ENCODE data around the gene KCTD10. TPM values are rescaled to one million over a fixed set of nuclear protein-coding genes. Genes with fewer than 3 reads are reported as not detected.
A peak's percentile ranks its signal among the peaks of the same experiment; 100 is the strongest.
"Not testable (repeated sequence)": the region's sequence is repeated elsewhere in the genome, so short reads cannot be mapped to it uniquely, and the experiment has no call there.

The KCTD10 gene
- total RNA-seq, 2 donors from 2014 or later, result 38.5 to 47.8 TPM

DNA sequence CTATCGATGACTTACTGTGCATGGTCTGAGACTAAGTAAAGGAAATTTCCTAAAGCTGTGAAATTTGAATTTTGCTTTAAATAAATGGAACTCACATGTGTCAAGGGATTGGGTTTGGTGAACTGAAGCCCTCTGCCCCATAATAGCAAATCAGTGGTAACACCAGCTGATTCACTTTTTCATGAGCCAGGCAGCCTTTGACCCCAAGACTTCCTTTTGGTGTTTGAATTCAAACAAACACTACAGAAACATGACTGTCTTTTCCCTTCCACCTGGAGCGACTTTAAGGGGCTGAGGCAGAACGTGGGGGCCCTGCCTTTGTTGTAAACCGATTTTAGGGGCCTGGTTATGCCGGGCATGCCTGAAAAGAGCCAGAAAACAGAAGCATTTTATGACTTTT is 28.8 kb downstream of the KCTD10 start:
- H3K27ac Mint-ChIP-seq, result no peak overlapping the region
- H3K27me3 Mint-ChIP-seq (ENCODE audit: low read depth), result no peaks in the 10 kb centered on the region
- no peak for DNase-seq
- H3K4me1 Mint-ChIP-seq (ENCODE audit: low read depth), result no peaks in the 10 kb centered on the region
- no peaks in the 10 kb centered on the region for H3K9me3 Mint-ChIP-seq
- no peak overlapping the region for H3K4me3 Mint-ChIP-seq
- peaks cover 0 to 2% of the 10 kb centered on the region in 2 donors for H3K36me3 Mint-ChIP-seq (ENCODE audit: insufficient read depth in 2 of 2)
- ATAC-seq (replicated peaks in 1 of 2), result no peak

DNA sequence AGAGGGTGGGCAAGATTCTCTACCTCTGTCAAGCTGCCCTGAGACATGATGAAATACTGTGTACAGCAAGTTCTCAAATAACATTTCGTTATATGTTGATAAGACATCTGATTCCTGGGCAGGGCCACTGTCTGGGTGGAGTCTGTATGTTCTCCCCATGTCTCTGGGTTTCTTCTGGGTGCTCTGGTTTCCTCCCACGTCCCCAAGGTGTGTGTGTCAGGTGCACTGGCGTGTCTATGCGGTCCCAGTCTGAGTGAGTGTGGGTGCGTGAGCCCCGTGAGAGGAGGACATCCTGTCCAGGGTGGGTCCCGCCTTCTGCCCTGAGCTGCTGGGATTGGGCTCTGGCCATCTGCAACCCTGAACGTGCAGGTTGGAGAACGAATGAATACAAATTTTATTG is 29.6 kb downstream of the KCTD10 start:
- H3K36me3 Mint-ChIP-seq (ENCODE audit: insufficient read depth in 2 of 2), result peaks cover 0 to 2% of the 10 kb centered on the region in 2 donors
- no peaks in the 10 kb centered on the region for H3K27me3 Mint-ChIP-seq (ENCODE audit: low read depth)

DNA sequence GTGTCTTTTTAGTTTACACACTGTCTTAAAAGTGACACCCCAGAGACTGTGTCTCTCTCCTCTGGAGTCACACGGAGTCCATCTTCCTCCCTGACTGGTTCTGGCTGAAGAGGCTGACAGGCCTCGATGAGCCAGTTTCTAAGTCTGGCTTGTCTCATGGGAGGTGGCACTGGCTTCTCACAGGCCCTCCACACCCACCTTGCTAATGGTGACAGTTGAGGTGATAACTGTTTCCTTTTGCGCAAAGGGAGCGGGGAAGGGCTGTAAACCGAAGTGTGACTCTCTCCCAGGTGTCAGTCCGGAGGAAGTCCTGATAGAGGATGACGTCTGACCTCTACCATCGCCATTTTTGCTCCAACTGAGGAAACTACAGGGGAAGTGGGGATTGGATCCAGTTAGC is 30.2 kb downstream of the KCTD10 start:
- no peak overlapping the region for H3K27ac Mint-ChIP-seq
- no peak for ATAC-seq (replicated peaks in 1 of 2)
- H3K36me3 Mint-ChIP-seq (ENCODE audit: insufficient read depth in 2 of 2), result peaks cover 0 to 2% of the 10 kb centered on the region in 2 donors
- H3K4me3 Mint-ChIP-seq, result no peak overlapping the region
- no peaks in the 10 kb centered on the region for H3K27me3 Mint-ChIP-seq (ENCODE audit: low read depth)
- no peaks in the 10 kb centered on the region for H3K4me1 Mint-ChIP-seq (ENCODE audit: low read depth)
- DNase-seq, result no peak
- no peaks in the 10 kb centered on the region for H3K9me3 Mint-ChIP-seq

More for the DNA sequence above, 29.6 kb downstream of the KCTD10 start:
- Mint-ChIP-seq H3K4me1 (ENCODE audit: low read depth) (no peaks in the 10 kb centered on the region), H3K27ac (no peak overlapping the region), H3K9me3 (no peaks in the 10 kb centered on the region), H3K4me3 (no peak overlapping the region)
- ATAC-seq (replicated peaks in 1 of 2) (no peak), DNase-seq (no peak)

DNA sequence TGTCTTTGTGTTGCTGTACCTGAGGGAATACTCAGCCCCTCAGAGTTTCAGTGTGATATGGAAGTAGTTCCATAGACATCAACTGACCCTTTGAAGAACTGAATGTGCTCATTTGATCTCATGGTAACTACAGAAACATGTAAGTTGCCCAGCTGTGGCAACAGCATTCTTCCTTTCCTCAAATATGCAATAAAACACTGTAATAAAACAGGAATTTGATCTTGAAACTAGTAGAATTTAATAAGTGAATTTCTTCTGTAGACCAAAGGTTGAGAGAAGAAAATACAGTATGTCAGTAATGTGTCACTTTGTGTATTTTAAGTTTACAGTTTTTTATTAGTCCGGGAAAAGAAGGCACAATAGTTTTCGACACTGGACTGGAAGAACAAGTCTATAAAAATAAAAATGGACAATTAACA is 31.9 kb downstream of the KCTD10 start:
- no peaks in the 10 kb centered on the region for H3K4me1 Mint-ChIP-seq (ENCODE audit: low read depth)
- H3K9me3 Mint-ChIP-seq, result no peaks in the 10 kb centered on the region
- no peaks in the 10 kb centered on the region for H3K36me3 Mint-ChIP-seq (ENCODE audit: insufficient read depth in 2 of 2)
- ATAC-seq (replicated peaks in 1 of 2) (no peak), DNase-seq (no peak)
- no peak overlapping the region for H3K4me3 Mint-ChIP-seq
- peak overlapping the region; percentile 73 for H3K27ac Mint-ChIP-seq
- H3K27me3 Mint-ChIP-seq (ENCODE audit: low read depth), result no peaks in the 10 kb centered on the region

DNA sequence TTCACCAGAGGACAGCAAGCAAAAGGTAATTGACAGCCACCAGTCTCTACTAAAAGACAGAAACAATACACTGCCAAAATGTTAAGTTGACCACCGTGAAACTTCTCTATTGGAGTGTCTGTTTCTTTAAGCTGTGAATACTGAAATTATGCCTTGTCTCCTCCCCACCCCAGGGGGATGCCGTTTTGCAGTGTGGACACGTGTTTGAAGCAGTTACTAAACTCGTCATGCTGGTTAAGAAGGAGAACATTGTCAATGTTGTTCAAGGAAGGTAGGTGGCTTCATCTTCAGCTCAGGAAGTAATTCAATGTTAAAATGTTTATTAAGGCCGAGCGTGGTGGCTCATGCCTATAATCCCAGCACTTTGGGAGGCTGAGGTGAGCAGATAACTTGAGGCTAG is 32.8 kb downstream of the KCTD10 start:
- H3K4me1 Mint-ChIP-seq (ENCODE audit: low read depth), result no peaks in the 10 kb centered on the region
- no peaks in the 10 kb centered on the region for H3K36me3 Mint-ChIP-seq (ENCODE audit: insufficient read depth in 2 of 2)
- no peaks in the 10 kb centered on the region for H3K9me3 Mint-ChIP-seq
- DNase-seq (no peak), ATAC-seq (replicated peaks in 1 of 2) (no peak)
- no peaks in the 10 kb centered on the region for H3K27me3 Mint-ChIP-seq (ENCODE audit: low read depth)
- no peak overlapping the region for H3K27ac Mint-ChIP-seq
- no peak overlapping the region for H3K4me3 Mint-ChIP-seq

DNA sequence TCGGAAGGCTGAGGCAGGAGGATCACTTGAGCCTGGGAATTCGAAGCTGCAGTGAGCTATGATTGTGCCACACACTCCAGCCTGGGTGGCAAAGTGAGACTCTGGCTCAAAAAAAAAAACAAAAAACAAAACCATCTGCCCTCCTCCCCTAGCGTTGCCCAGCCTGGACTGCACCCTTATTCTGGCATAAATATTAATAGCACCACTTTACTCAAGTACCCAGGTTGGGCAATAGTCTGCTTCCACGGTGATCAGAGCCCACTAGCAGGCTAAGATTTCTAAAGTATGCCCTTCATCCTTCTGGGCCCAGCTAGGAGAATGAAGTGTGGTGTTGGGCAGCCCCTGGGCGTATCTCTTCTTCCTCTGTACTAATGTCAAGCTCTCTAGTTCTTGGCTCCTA is 33.3 kb downstream of the KCTD10 start:
- DNase-seq (no peak), ATAC-seq (replicated peaks in 1 of 2) (no peak)
- H3K9me3 Mint-ChIP-seq, result no peaks in the 10 kb centered on the region
- no peak overlapping the region for H3K4me3 Mint-ChIP-seq
- H3K27ac Mint-ChIP-seq, result no peak overlapping the region
- no peaks in the 10 kb centered on the region for H3K36me3 Mint-ChIP-seq (ENCODE audit: insufficient read depth in 2 of 2)
- no peaks in the 10 kb centered on the region for H3K4me1 Mint-ChIP-seq (ENCODE audit: low read depth)
- H3K27me3 Mint-ChIP-seq (ENCODE audit: low read depth), result no peaks in the 10 kb centered on the region

DNA sequence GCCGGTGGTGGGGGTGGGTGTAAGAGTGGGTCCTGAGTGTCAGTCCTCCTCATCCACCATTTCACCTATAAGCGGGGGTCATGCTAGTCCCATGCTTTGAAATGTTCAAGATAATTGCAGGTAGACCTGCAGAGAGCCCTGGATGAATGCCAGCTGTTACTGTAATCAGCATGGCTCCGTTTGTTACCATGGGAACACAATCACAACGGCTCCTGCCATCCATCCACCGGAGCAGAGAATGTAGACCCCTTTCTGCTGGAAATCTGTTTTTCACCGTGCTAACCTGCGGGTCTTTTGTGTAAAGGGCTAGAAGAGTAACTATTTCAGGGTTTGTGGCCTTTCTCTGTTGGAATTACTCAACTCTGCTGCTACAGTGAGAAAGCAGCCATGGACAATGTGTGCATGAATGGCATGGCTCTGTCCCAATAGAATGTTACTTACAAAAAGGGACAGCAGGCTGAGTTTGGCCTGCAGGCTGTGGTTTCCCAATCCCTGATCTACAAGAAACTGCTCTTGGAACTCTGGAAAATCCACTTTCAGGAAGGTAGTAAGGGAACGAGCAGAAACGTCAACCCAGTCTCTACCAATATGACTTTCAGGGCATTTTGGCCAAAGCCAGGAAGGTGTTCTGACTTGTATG is 36.1 kb downstream of the KCTD10 start:
- Mint-ChIP-seq H3K27me3 (ENCODE audit: low read depth) (no peaks in the 10 kb centered on the region), H3K9me3 (no peaks in the 10 kb centered on the region), H3K36me3 (ENCODE audit: insufficient read depth in 2 of 2) (no peaks in the 10 kb centered on the region), H3K4me3 (no peak overlapping the region), H3K27ac (peak overlapping the region; percentile 70), H3K4me1 (ENCODE audit: low read depth) (no peaks in the 10 kb centered on the region)
- no peak for DNase-seq
- no peak for ATAC-seq (replicated peaks in 1 of 2)

DNA sequence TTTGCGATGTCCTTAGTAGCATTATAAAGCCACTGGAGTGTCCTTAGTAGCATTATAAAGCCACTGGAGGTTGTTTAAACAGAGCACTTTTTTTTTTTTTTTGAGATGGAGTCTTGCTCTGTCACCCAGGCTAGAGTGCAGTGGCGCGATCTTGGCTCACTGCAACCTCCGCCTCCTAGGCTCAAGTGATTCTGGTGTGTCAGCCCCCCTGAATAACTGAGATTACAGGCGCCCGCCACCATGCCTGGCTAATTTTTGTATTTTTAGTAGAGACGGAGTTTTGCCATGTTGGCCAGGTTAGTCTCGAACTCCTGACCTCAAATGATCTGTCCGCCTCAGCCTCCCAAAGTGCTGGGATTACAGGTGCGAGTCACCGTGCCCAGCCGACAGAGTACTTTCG is 37.1 kb downstream of the KCTD10 start:
- H3K27ac Mint-ChIP-seq; DNase-seq; H3K4me1 Mint-ChIP-seq (ENCODE audit: low read depth); H3K27me3 Mint-ChIP-seq (ENCODE audit: low read depth); H3K9me3 Mint-ChIP-seq; H3K36me3 Mint-ChIP-seq (ENCODE audit: insufficient read depth in 2 of 2); ATAC-seq (replicated peaks in 1 of 2); H3K4me3 Mint-ChIP-seq: not testable (repeated sequence)

DNA sequence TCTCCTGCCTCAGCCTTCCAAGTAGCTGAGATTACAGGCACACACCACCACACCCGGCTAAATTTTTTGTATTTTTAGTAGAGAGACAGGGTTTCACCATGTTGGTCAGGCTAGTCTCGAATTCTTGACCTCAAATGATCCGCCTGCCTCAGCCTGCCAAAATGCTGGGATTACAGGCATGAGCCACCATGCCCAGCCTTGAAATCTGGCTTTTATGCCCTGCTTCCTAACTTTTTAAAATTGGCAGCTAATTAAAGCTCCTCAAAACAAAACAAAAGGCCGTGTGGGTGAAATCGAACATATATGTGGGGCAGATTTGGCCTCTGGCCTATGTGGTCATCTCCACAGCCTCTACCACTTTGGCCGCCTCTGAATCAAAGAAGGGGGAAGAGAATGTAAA is 37.9 kb downstream of the KCTD10 start:
- Mint-ChIP-seq H3K27ac (no peak overlapping the region), H3K4me3 (no peak overlapping the region), H3K36me3 (ENCODE audit: insufficient read depth in 2 of 2) (no peaks in the 10 kb centered on the region), H3K27me3 (ENCODE audit: low read depth) (no peaks in the 10 kb centered on the region), H3K4me1 (ENCODE audit: low read depth) (no peaks in the 10 kb centered on the region), H3K9me3 (no peaks in the 10 kb centered on the region)
- DNase-seq, result no peak
- no peak for ATAC-seq (replicated peaks in 1 of 2)

DNA sequence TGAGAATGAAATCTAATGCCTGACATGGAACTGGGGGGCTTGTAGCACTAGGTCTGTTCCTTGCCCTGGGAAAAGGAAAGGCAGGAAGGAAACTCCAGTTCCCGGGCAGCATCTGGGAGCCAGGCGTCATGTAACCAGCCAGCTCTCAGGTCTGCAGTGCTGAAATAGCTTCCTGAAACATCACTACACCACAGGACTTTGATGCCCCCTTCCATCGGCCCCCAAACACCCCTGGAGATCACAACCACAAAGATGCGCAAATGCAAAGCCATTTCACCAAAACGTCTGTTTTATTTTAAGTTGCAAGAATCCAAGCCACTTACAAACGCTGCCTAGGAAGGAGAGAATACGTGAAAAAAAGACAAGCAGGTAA is 40.9 kb downstream of the KCTD10 start:
- Mint-ChIP-seq H3K27me3 (ENCODE audit: low read depth) (no peaks in the 10 kb centered on the region), H3K4me3 (no peak overlapping the region), H3K36me3 (ENCODE audit: insufficient read depth in 2 of 2) (no peaks in the 10 kb centered on the region), H3K4me1 (ENCODE audit: low read depth) (peaks cover 10% of the 10 kb centered on the region), H3K9me3 (no peaks in the 10 kb centered on the region), H3K27ac (no peak overlapping the region)
- ATAC-seq (replicated peaks in 1 of 2) (no peak), DNase-seq (no peak)

DNA sequence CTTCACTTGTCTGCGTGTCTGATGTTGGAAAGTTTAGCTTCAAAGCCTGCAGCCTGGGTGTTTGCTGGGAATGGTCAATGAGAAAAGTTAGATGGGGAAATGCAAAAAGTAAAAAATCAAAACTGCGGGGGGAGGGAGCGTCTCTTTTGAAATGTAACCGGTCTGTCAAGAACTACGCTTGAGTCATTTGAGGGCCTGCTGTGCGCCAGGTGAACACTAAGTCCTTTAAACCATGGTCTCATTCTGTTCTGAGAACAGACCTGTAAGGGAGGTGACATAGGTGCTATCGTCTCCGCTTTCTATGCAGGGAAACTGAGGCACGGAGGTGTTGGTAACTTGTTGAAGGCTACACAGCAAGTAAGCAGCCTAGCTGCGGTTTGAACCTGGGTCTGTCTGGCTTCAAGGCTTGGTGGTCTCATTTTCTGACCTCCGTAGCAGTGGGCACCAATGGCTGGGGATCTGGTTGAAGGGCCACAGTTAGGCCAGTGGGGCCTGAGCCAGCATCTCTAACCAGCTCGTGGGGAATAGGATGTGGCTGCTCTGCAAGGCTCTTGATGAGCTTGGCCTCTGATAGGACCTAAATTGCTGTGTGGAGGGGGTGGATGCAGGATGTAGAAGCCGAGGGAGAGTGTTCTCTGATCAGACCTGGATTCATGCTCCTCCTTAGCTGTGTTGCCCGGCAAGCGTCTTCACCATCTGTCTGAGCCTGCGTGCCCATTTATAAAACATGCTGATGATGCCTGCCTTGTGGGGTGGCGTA is 41.5 kb downstream of the KCTD10 start:
- Mint-ChIP-seq H3K4me1 (ENCODE audit: low read depth) (peaks cover 10% of the 10 kb centered on the region), H3K27ac (no peak overlapping the region), H3K27me3 (ENCODE audit: low read depth) (no peaks in the 10 kb centered on the region), H3K4me3 (no peak overlapping the region), H3K9me3 (no peaks in the 10 kb centered on the region), H3K36me3 (ENCODE audit: insufficient read depth in 2 of 2) (no peaks in the 10 kb centered on the region)
- ATAC-seq (replicated peaks in 1 of 2) (no peak), DNase-seq (no peak)

DNA sequence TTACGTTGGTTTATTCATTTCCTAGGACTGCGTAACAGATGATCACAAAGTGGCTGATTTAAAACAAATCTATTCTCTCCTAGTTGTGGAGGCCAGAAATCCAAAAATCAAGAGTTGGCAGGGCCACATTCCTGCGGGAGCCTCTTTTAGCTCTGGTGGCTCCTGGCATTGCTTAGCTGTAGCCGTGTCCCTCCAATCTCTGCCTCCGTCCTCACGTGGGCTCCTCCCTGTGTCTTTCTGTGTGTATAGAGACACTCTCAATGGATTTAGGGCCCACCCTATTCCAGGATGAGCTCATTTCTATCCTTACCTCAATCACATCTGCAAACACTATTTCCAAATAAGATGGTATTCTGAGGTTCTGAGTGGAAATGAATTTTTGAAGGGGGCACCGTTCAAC is 42.5 kb downstream of the KCTD10 start:
- Mint-ChIP-seq H3K4me3 (no peak overlapping the region), H3K27ac (no peak overlapping the region), H3K9me3 (no peaks in the 10 kb centered on the region), H3K27me3 (ENCODE audit: low read depth) (no peaks in the 10 kb centered on the region), H3K4me1 (ENCODE audit: low read depth) (peaks cover 10% of the 10 kb centered on the region), H3K36me3 (ENCODE audit: insufficient read depth in 2 of 2) (no peaks in the 10 kb centered on the region)
- ATAC-seq (replicated peaks in 1 of 2), result no peak
- DNase-seq, result no peak

DNA sequence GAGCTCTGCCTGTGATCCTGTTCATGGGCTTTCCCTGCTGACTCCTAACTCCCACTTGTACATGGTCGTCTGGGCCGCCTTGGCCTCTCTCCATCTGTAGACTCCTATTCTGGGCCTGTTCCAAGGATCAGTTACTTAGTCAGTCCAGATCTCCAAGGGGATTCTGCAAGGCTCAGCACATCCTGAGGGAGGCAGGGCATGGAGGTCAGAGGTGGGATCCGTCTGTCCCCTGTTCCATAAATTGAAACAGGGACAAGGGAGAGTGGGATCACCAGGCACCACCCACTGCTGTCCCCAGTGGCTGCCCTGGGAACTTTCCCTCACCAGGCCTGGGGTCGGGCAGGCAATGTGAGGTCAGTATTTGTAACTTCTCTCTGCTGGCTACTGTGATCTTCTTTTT is 43.5 kb downstream of the KCTD10 start:
- no peak for ATAC-seq (replicated peaks in 1 of 2)
- peaks cover 10% of the 10 kb centered on the region for H3K4me1 Mint-ChIP-seq (ENCODE audit: low read depth)
- no peaks in the 10 kb centered on the region for H3K9me3 Mint-ChIP-seq
- no peak overlapping the region for H3K27ac Mint-ChIP-seq
- no peak for DNase-seq
- no peaks in the 10 kb centered on the region for H3K27me3 Mint-ChIP-seq (ENCODE audit: low read depth)
- no peaks in the 10 kb centered on the region for H3K36me3 Mint-ChIP-seq (ENCODE audit: insufficient read depth in 2 of 2)
- H3K4me3 Mint-ChIP-seq, result no peak overlapping the region

DNA sequence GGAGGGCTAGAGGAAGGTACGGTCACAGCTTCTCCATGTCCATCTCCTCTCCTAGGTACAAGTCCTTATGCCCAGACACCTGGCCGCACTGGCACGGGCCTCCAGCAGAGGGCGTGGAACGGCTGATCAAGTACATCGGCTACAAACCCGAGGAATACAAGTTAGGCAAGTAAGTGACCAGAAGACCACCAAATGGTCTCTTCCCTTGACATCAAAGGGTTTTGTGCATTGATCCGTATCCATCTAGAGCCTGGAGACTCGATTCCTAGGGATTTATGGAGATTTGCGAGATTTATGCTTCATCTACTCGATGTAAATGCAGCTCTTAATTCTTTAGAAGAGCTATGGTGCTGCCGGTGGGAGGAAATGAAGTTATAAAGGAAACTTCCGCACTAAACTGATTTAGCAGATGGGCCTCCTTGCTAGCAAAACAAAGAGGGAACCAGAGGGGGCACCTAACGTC is 44.2 kb downstream of the KCTD10 start:
- Mint-ChIP-seq H3K36me3 (ENCODE audit: insufficient read depth in 2 of 2) (no peaks in the 10 kb centered on the region), H3K4me1 (ENCODE audit: low read depth) (peaks cover 10% of the 10 kb centered on the region), H3K27ac (no peak overlapping the region), H3K27me3 (ENCODE audit: low read depth) (no peaks in the 10 kb centered on the region), H3K9me3 (no peaks in the 10 kb centered on the region), H3K4me3 (no peak overlapping the region)
- ATAC-seq (replicated peaks in 1 of 2), result peak; percentile 71 to 75
- peak; percentile 82 to 85 for DNase-seq

Measured in activated T-cell treated with anti-CD3 and anti-CD28 coated beads, Interleukin-2, amount 50 U/mL, for 72 hours (primary cell).